MCF 10A (cell line): ENCODE data around the gene KRTAP20-2. TPM values are rescaled to one million over a fixed set of nuclear protein-coding genes. Genes with fewer than 3 reads are reported as not detected.

ENCODE experiments used
- BruUV-seq: library from RNA; stranded (reverse); fragments of 400-500 nt; replicated peaks from 2 replicates; lab custom pipeline; 2021; lab: Mats Ljungman, UMichigan
- CTCF ChIA-PET: fragments of 300-600 bp; sonication (Branson Sonifier 250); formaldehyde crosslinking; extraction: SDS; loops from one replicate; lab custom pipeline; 2021; ENCODE audit warnings: antibody characterized with exemption, inconsistent platforms; lab: Yijun Ruan, JAX
- POLR2A ChIA-PET: fragments of 300-600, 350-650 bp; sonication (Branson Sonifier 250); formaldehyde crosslinking; extraction: SDS; loops from one replicate; lab custom pipeline; 2020; ENCODE audit warnings: antibody characterized with exemption, inconsistent platforms; lab: Yijun Ruan, JAX
- DNase-seq: peaks from one replicate; pipeline ENCODE4 v3.0.0-alpha.2; 2018; ENCODE audit not compliant: unreplicated experiment
- H3K27ac Mint-ChIP-seq: one replicate; pipeline ENCODE4 v1.8.0; 2022; ENCODE audit warnings: mild to moderate bottlenecking, low read depth, mixed read lengths; ENCODE audit not compliant: unreplicated experiment
- H3K27me3 Mint-ChIP-seq: one replicate; pipeline ENCODE4 v1.8.0; 2022; ENCODE audit warnings: mixed read lengths; ENCODE audit not compliant: insufficient read depth, unreplicated experiment
- H3K36me3 Mint-ChIP-seq: one replicate; pipeline ENCODE4 v1.8.0; 2022; ENCODE audit warnings: mild to moderate bottlenecking, moderate library complexity, mixed read lengths; ENCODE audit not compliant: insufficient read depth, unreplicated experiment
- H3K4me1 Mint-ChIP-seq: one replicate; pipeline ENCODE4 v1.8.0; 2022; ENCODE audit warnings: mixed read lengths; ENCODE audit not compliant: insufficient read depth, unreplicated experiment
- H3K4me3 Mint-ChIP-seq: one replicate; pipeline ENCODE4 v1.8.0; 2022; ENCODE audit warnings: mild to moderate bottlenecking, moderate library complexity, mixed read lengths; ENCODE audit not compliant: unreplicated experiment
- H3K9me3 Mint-ChIP-seq: one replicate; pipeline ENCODE4 v1.8.0; 2022; ENCODE audit warnings: mixed read lengths; ENCODE audit not compliant: unreplicated experiment
- intact Hi-C: fragments of 100-400 bp; cut with micrococcal nuclease; formaldehyde crosslinking; loops from 2 replicates; pipeline ENCODE4 v1.14.1; 2022
- total RNA-seq: library from RNA; stranded (reverse); gene quantifications from 2 replicates; pipeline ENCODE4 v1.2.3, GENCODE V29; 2022
- TF ChIP-seq, protein P1 (sequence below): fragments of 200-600 bp; IDR thresholded peaks from one replicate; pipeline ENCODE4 v1.8.0; 2022; ENCODE audit warnings: antibody characterized with exemption, mild to moderate bottlenecking; ENCODE audit not compliant: unreplicated experiment

KRTAP20-2 gene
- total RNA-seq, 1 experiment from 2014 or later = not detected

DNA sequence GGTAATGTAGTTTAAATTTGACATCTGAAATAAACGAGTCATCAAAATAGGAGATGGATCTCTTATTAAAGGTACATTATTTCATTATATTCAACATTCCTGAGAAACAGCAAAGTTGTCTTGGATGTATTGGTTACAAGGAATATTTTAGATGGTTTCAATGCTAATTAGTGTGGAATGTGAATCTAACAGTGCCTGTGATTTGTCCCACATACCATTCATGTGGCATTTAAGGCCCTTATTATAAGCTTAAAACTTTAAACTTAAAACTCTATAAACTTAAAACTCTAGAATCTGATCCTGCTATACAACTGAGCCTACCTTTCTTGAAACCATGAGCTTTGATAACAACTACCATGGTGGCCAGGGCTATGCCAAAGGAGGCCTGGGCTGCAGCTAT lies 34.2 kb upstream of the KRTAP20-2 start, which contains the start of gene KRTAP22-1:
TSS of gene KRTAP22-1 (plus strand) at position 301 of the 400 bp plus-strand sequence.
- CTCF ChIA-PET = no interaction called here
- DNase-seq = no peak
- Mint-ChIP-seq H3K27me3 (no peaks in the 10 kb centered on the region), H3K36me3 (no peaks in the 10 kb centered on the region), H3K9me3 (peaks cover 9% of the 10 kb centered on the region), H3K4me1 (no peaks in the 10 kb centered on the region), H3K4me3 (no peak within 1 kb of the TSS), H3K27ac (no peak within 1 kb of the TSS)
- BruUV-seq = no TSS peak
- TF ChIP-seq, protein P1, sequence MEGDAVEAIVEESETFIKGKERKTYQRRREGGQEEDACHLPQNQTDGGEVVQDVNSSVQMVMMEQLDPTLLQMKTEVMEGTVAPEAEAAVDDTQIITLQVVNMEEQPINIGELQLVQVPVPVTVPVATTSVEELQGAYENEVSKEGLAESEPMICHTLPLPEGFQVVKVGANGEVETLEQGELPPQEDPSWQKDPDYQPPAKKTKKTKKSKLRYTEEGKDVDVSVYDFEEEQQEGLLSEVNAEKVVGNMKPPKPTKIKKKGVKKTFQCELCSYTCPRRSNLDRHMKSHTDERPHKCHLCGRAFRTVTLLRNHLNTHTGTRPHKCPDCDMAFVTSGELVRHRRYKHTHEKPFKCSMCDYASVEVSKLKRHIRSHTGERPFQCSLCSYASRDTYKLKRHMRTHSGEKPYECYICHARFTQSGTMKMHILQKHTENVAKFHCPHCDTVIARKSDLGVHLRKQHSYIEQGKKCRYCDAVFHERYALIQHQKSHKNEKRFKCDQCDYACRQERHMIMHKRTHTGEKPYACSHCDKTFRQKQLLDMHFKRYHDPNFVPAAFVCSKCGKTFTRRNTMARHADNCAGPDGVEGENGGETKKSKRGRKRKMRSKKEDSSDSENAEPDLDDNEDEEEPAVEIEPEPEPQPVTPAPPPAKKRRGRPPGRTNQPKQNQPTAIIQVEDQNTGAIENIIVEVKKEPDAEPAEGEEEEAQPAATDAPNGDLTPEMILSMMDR = no peak
- intact Hi-C loops = no loop called here
- POLR2A ChIA-PET = no interaction called here

DNA sequence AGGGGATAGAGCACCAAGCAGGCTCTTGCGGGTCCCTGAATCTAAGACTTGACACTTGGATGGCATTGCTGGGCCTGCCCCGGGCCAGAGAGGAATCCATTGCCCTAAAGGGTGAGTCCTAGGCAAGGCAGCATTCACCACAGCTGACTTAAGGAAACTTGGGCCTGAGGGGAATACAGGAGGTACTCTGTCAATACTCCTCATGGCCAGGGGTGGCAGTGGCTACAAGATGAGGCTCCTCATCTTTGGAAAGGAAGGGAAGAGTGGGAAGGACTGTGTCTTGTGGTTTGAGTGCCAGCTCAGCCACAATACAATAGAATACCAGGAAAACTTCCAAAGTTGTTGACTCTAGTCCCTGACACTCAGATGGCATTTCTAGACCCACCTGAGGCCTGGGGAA lies 29.0 kb upstream of the KRTAP20-2 start:
- intact Hi-C loops = no loop called here
- H3K36me3 Mint-ChIP-seq = no peaks in the 10 kb centered on the region
- TF ChIP-seq, protein P1 = no peak
- DNase-seq = no peak
- BruUV-seq = no TSS peak
- H3K9me3 Mint-ChIP-seq = peaks cover 9% of the 10 kb centered on the region
- no peak overlapping the region for H3K27ac Mint-ChIP-seq
- ChIA-PET CTCF (no interaction called here), POLR2A (no interaction called here)
- no peaks in the 10 kb centered on the region for H3K4me1 Mint-ChIP-seq
- no peaks in the 10 kb centered on the region for H3K27me3 Mint-ChIP-seq
- no peak overlapping the region for H3K4me3 Mint-ChIP-seq

DNA sequence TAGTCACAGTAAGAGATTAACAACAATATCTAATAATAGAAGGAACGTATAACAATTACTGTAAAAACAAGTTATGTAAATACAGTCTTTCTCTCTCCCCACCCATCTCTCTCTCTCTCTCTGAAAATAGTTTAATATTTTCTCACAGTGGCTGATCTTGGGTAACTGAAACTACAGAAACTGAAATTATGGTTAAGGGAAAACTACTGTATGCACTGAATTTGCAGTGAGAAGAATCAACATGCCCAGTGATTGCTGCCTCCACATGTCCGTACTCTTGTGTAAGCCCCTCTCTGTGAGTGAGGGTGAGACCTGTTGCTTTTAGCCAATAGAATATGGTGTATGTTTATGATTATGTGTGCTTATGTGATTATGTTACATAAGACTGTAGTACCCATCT lies 22.9 kb upstream of the KRTAP20-2 start:
- H3K27ac Mint-ChIP-seq = no peak overlapping the region
- H3K27me3 Mint-ChIP-seq = no peaks in the 10 kb centered on the region
- H3K36me3 Mint-ChIP-seq = no peaks in the 10 kb centered on the region
- no TSS peak for BruUV-seq
- ChIA-PET POLR2A (no interaction called here), CTCF (no interaction called here)
- no peak for DNase-seq
- no peak overlapping the region for H3K4me3 Mint-ChIP-seq
- H3K4me1 Mint-ChIP-seq = no peaks in the 10 kb centered on the region
- intact Hi-C loops = no loop called here
- TF ChIP-seq, protein P1 = no peak
- no peaks in the 10 kb centered on the region for H3K9me3 Mint-ChIP-seq

DNA sequence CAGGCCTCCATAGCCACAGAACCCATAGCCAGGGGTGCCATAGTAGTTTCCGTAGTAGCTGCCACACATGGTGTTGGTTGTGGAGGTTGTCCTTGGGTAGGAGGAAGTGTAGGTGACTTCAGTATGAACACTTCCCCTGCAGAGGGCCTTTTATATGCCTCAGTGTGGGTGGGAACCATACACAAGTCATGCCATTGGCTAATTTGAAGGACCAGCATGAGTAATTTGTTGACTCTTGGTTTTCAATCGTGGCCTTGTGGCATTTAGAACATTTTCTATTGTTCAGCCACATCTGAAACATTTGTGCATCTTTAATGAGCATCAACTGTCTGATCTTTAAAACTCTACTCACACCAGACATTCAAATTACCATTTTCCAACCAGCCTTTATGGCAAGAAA lies 21.2 kb upstream of the KRTAP20-2 start, which contains the start of gene KRTAP6-1:
TSS of gene KRTAP6-1 (minus strand) at position 95 of the 400 bp plus-strand sequence. CDS start at position 69, 26 bp downstream.
- Mint-ChIP-seq H3K36me3 (no peaks in the 10 kb centered on the region), H3K4me1 (no peaks in the 10 kb centered on the region), H3K27ac (no peak within 1 kb of the TSS), H3K4me3 (no peak within 1 kb of the TSS), H3K27me3 (no peaks in the 10 kb centered on the region), H3K9me3 (no peaks in the 10 kb centered on the region)
- intact Hi-C loops = no loop called here
- TF ChIP-seq, protein P1 = no peak
- CTCF ChIA-PET = no interaction called here
- no peak for DNase-seq
- POLR2A ChIA-PET = no interaction called here
- no TSS peak for BruUV-seq
